Erythroblast (primary cell): ENCODE results near the gene RPL35A.

Source experiments
- GATA1 ChIP-seq: IDR thresholded peaks from 2 replicates; pipeline ENCODE4 v1.6.1; 2011; ENCODE audit warnings: low read depth, mild to moderate bottlenecking, control low read depth, low read length, moderate library complexity
- POLR2A ChIP-seq: IDR thresholded peaks from 2 replicates; pipeline ENCODE4 v1.6.1; 2011; ENCODE audit warnings: mild to moderate bottlenecking, low read length

DNA sequence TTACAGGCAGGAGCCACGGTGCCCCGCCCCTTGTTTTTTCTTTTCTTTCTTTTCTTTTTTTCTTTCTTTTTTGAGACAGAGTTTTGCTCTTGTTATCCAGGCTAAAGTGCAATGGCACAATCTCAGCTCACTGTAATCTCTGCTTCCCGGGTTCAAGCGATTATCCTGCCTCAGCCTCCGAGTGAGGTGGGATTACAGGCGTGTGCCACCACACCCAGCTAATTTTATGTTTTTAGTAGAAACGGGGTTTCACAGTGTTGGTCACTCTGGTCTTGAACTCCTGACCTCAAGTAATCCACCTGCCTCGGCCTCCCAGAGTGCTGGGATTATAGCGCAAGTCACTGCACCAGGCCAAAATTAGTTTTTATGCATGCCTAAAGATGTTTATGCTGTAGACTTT, 2.5 kb downstream of the RPL35A start:
- no peak for TF ChIP-seq POLR2A
- no peak for TF ChIP-seq GATA1
